Measurements from ENCODE around the gene STRIP2. TPM values are rescaled to one million over a fixed set of nuclear protein-coding genes. Genes with fewer than 3 reads are reported as not detected.

STRIP2 gene
- total RNA-seq, 2 donors from 2014 or later, result 1.1 to 5.5 TPM

DNA sequence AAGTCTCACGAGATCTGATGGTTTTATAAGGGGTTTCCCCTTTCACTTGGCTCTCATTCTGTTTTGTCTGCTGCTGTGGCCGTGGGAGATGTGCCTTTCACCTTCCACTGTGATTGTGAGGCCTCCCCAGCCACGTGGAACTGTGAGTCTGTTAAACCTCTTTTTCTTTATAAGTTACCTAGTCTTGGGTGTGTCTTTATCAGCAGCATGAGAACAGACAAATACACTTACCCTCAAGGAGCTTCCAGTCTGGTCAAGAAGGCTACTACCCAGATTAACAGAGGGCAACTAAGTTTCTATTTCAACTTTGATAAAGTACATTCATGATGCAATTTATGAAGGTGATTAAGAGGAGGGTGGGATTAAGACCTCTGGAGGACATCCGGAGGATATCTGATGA lies 81.1 kb downstream of the STRIP2 start:
- WGBS, result 61% methylated on average over 4 of the region's 4 CpGs
- Histone ChIP-seq H3K27ac (no peak overlapping the region), H3K36me3 (no peaks in the 10 kb centered on the region), H3K4me3 (no peak overlapping the region), H3K9me3 (no peaks in the 10 kb centered on the region), H3K27me3 (replicated peaks; ENCODE audit: insufficient read depth) (no peaks in the 10 kb centered on the region), H3K4me1 (replicated peaks) (no peaks in the 10 kb centered on the region)
- no peak for TF ChIP-seq CTCF (IDR thresholded peaks at IDR 0.05)
- TF ChIP-seq POLR2A (IDR thresholded peaks at IDR 0.05), result no peak
- TF ChIP-seq POLR2AphosphoS5 (IDR thresholded peaks at IDR 0.05), result no peak
- intact Hi-C loops (cut with DNase I), result no loop called here
- no peak for DNase-seq (ENCODE audit: low spot score)

DNA sequence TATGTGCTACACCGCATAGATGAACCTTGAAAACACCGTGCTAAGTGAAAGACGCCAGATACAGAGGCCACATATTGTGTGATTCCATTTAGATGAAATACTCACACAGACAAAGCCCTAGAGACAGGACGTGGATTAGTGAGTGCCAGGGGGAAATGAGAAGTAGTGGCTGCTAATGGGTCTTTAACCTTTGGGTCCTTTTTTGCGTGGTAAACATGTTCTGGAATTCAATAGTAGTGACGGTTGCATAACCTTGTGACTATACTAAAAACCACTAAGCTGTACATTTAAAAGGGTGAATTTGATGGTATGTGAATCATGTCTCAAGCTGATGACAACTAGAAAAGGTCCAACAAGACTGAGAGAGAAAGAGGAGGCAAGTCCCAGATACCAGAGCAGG lies 83.7 kb downstream of the STRIP2 start:
- Histone ChIP-seq H3K36me3 (no peaks in the 10 kb centered on the region), H3K4me1 (replicated peaks) (no peaks in the 10 kb centered on the region), H3K27ac (no peak overlapping the region), H3K27me3 (replicated peaks; ENCODE audit: insufficient read depth) (no peaks in the 10 kb centered on the region), H3K9me3 (no peaks in the 10 kb centered on the region), H3K4me3 (no peak overlapping the region)
- TF ChIP-seq POLR2AphosphoS5 (IDR thresholded peaks at IDR 0.05) (no peak), CTCF (IDR thresholded peaks at IDR 0.05) (no peak), POLR2A (IDR thresholded peaks at IDR 0.05) (no peak)
- no peak for DNase-seq (ENCODE audit: low spot score)
- WGBS, result 73% methylated on average over 6 of the region's 6 CpGs
- intact Hi-C loops (cut with DNase I), result no loop called here

GRCh38 chr7:129519464-129519863 lies 85.2 kb downstream of the STRIP2 start:
- no peak overlapping the region for H3K27ac ChIP-seq
- H3K9me3 ChIP-seq, result no peaks in the 10 kb centered on the region
- DNase-seq (ENCODE audit: low spot score), result no peak
- no peak overlapping the region for H3K4me3 ChIP-seq
- 39% methylated on average over 5 of the region's 5 CpGs for WGBS
- H3K27me3 ChIP-seq (replicated peaks; ENCODE audit: insufficient read depth), result no peaks in the 10 kb centered on the region
- no peaks in the 10 kb centered on the region for H3K36me3 ChIP-seq
- intact Hi-C loops (cut with DNase I), result no loop called here
- TF ChIP-seq CTCF (IDR thresholded peaks at IDR 0.05) (no peak), POLR2AphosphoS5 (IDR thresholded peaks at IDR 0.05) (no peak), POLR2A (IDR thresholded peaks at IDR 0.05) (no peak)
- H3K4me1 ChIP-seq (replicated peaks), result no peaks in the 10 kb centered on the region

- H3K27ac ChIP-seq, result no peak overlapping the region
- DNase-seq (ENCODE audit: low spot score), result no peak
- H3K4me3 ChIP-seq, result no peak overlapping the region
- no peaks in the 10 kb centered on the region for H3K4me1 ChIP-seq (replicated peaks)
- H3K36me3 ChIP-seq, result no peaks in the 10 kb centered on the region
- H3K9me3 ChIP-seq, result no peaks in the 10 kb centered on the region
- no peaks in the 10 kb centered on the region for H3K27me3 ChIP-seq (replicated peaks; ENCODE audit: insufficient read depth)
- intact Hi-C loops (cut with DNase I), result no loop called here
- TF ChIP-seq CTCF (IDR thresholded peaks at IDR 0.05) (no peak), POLR2AphosphoS5 (IDR thresholded peaks at IDR 0.05) (no peak), POLR2A (IDR thresholded peaks at IDR 0.05) (no peak)
- WGBS, result 41% methylated on average over 30 of the region's 30 CpGs
These were observed 88.1 kb downstream of the STRIP2 start for GRCh38 chr7:129522088-129522970.

DNA sequence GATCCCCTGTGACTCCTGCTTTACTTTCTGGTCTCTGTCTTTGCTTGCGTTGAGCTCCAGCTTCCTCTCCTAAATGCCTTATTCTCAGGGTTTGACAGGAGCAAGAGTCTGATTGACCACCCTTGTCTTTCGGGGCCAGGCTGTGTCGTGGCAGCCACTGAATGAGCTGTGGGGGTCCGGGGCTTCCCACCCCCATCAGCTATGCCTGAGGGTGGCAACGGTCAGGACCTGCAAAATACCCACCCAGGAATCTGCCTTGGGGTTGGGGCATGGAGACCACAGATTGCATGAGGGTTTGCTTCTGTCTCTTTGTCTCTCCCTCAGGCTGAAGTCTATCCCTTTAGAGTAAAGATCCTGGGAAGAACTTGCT lies 88.7 kb downstream of the STRIP2 start:
- H3K36me3 ChIP-seq, result no peaks in the 10 kb centered on the region
- no peaks in the 10 kb centered on the region for H3K9me3 ChIP-seq
- intact Hi-C loops (cut with DNase I), result no loop called here
- 47% methylated on average over 5 of the region's 5 CpGs for WGBS
- no peaks in the 10 kb centered on the region for H3K4me1 ChIP-seq (replicated peaks)
- no peak overlapping the region for H3K4me3 ChIP-seq
- no peak overlapping the region for H3K27ac ChIP-seq
- DNase-seq (ENCODE audit: low spot score), result no peak
- no peak for TF ChIP-seq CTCF (IDR thresholded peaks at IDR 0.05)
- no peak for TF ChIP-seq POLR2A (IDR thresholded peaks at IDR 0.05)
- TF ChIP-seq POLR2AphosphoS5 (IDR thresholded peaks at IDR 0.05), result no peak
- H3K27me3 ChIP-seq (replicated peaks; ENCODE audit: insufficient read depth), result no peaks in the 10 kb centered on the region
